Rectal smooth muscle tissue (tissue), 1 donor: ENCODE data around the gene NTM.

Source experiments
- H3K27ac ChIP-seq: one replicate; pipeline ENCODE4 v1.7.0; 2013; ENCODE audit warnings: low read depth, low read length, inconsistent platforms
- H3K27me3 ChIP-seq: one replicate; pipeline ENCODE4 v1.7.0; 2013; ENCODE audit warnings: low read length; ENCODE audit not compliant: control insufficient read depth, insufficient read depth
- H3K36me3 ChIP-seq: one replicate; pipeline ENCODE4 v1.7.0; 2013; ENCODE audit warnings: low read length; ENCODE audit not compliant: control insufficient read depth, insufficient read depth
- H3K4me1 ChIP-seq: one replicate; pipeline ENCODE4 v1.7.0; 2013; ENCODE audit warnings: low read length; ENCODE audit not compliant: control insufficient read depth, insufficient read depth
- H3K4me3 ChIP-seq: one replicate; pipeline ENCODE4 v1.7.0; 2013; ENCODE audit warnings: low read length
- H3K9ac ChIP-seq: one replicate; pipeline ENCODE4 v1.7.0; 2013; ENCODE audit warnings: low read length

Gene NTM

DNA sequence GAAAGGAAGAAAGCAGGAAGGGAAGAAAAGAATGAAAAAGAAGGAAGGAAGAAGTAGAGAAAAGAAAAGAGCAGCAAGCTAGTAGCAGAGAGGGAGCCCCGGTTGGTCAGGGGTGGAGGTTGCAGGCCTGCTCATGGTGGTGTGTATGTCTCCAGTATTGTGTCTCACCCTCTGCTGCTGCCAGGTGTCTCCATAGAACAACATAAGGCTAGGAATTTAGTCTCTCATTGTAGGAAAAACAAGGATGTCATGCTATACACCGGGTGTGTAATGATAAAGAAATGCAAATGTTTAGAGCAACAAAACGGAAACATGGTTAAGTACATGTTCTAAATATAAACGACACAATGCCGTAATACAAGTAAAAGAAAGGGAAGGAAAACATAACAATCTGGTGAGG, 342.5 kb downstream of the NTM start:
- Histone ChIP-seq H3K27ac (no peak overlapping the region), H3K4me3 (no peak overlapping the region), H3K27me3 (no peaks in the 10 kb centered on the region), H3K9ac (no peak overlapping the region), H3K36me3 (no peaks in the 10 kb centered on the region), H3K4me1 (no peaks in the 10 kb centered on the region)

DNA sequence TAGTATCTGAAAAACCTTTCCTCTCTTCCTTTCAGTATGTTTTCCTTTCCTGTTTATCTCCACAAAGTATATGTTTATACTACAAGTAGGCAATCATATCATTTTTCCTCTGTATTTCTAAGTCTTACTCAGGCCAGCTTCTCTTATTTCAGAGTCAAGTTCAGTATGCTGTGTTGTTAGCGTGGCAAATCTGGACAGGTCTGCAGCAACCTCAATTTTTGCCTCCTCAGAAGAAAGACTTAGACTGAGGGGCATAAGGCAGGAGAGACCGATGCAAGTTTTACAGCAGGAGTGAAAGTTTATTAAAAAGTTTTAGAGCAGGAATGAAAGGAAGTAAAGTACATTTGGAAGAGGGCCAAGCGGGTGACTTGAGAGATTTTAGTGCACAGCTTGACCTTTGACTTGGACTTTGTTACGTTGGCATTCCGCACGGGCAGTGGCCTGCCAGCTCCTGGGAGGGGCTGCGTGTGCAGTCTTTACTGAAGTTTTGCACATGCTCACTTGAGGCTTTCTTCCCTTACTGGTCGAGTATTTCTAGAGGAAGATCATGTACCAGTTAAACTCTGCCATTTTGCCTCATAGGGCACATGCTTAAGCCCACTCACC, 343.2 kb downstream of the NTM start:
- Histone ChIP-seq H3K36me3 (no peaks in the 10 kb centered on the region), H3K4me1 (no peaks in the 10 kb centered on the region), H3K27ac (no peak overlapping the region), H3K27me3 (no peaks in the 10 kb centered on the region), H3K4me3 (no peak overlapping the region), H3K9ac (no peak overlapping the region)

DNA sequence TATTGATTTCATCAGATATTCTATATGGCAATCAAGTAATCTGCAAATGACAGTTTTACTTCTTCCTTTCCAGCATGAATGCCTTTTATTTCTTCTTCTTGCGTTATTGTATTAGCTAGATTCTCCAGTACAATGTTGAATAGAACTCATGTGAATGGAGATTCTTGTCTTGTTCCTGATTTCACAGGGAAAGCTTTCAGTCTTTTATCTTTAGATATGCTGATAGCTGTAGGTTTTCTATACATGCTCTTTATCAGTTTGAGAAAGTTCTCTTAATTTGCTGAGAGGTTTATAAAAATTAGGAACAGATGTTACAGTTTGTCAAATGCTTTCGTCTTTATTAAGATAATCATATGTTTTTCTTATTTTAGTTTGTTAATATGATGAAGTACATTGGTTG, 347.2 kb downstream of the NTM start:
- no peak overlapping the region for H3K9ac ChIP-seq
- no peak overlapping the region for H3K4me3 ChIP-seq
- H3K4me1 ChIP-seq, result no peaks in the 10 kb centered on the region
- H3K36me3 ChIP-seq, result no peaks in the 10 kb centered on the region
- no peaks in the 10 kb centered on the region for H3K27me3 ChIP-seq
- H3K27ac ChIP-seq, result no peak overlapping the region

DNA sequence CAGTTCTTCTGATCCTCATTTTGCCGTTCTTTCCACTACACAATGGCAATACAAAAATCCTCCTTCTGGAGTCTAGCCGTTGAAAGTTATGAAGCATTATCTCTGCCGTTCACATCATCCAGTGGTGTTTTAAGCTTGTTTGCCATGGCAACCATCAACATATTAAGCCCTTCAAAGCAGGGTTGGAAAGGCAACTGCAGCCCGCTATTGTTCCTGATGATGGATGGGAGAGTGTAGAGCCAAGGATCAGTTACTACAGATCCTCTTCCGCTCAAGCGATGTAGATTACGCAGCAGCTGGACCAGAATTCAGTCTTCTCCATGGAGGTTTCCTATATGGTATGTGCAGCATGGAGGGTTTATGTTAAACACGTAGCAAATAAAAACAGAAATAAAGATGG, 352.7 kb downstream of the NTM start:
- Histone ChIP-seq H3K27me3 (no peaks in the 10 kb centered on the region), H3K36me3 (no peaks in the 10 kb centered on the region), H3K27ac (no peak overlapping the region), H3K9ac (no peak overlapping the region), H3K4me1 (no peaks in the 10 kb centered on the region), H3K4me3 (no peak overlapping the region)

DNA sequence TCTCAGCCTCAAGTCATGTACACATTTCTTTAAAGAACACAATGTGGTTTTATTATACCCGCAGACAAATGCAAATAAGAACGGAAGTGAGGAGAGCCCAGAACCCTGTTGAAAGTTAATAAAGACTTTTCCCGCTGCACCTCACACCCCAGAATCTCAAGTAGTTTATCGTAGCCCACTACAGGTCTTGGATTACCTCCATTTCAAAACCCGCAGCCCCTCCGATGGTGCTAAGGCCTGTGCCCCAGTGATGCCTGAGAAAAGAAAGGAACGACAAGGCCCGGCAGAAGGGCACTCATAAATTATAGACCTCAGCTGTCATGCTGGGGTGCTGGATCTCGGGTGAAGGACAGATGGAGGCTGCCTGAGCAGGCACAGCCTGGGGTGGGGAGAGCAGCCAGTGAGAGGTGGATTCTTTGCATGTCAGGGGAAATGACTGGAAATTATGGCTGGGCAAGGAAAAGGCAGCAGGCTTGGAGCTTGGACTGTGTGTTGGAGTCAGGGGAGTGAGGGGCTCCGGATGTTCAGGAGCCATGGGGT, 354.1 kb downstream of the NTM start:
- no peaks in the 10 kb centered on the region for H3K27me3 ChIP-seq
- H3K36me3 ChIP-seq, result no peaks in the 10 kb centered on the region
- no peaks in the 10 kb centered on the region for H3K4me1 ChIP-seq
- H3K4me3 ChIP-seq, result no peak overlapping the region
- H3K27ac ChIP-seq, result no peak overlapping the region
- no peak overlapping the region for H3K9ac ChIP-seq

DNA sequence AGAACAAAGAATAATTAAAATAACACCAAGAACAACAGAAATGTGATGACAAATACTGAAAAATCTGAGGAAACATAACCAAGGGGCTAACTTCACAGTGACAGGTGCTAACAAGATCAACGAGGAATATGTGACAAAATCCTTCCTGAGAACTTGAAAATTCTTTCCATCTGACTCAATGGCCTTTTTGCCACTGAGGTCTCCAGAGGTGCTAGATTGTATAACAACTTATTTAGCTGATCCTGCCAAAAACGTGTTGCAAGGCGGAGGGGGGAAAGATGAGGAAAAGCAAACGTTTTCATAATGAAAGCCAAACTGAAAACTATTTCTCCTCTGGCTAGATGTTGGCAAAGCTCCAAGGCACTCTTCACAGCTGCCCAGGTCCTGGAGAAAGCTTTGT, 364.5 kb downstream of the NTM start:
- H3K9ac ChIP-seq, result no peak overlapping the region
- no peak overlapping the region for H3K27ac ChIP-seq
- H3K36me3 ChIP-seq, result no peaks in the 10 kb centered on the region

DNA sequence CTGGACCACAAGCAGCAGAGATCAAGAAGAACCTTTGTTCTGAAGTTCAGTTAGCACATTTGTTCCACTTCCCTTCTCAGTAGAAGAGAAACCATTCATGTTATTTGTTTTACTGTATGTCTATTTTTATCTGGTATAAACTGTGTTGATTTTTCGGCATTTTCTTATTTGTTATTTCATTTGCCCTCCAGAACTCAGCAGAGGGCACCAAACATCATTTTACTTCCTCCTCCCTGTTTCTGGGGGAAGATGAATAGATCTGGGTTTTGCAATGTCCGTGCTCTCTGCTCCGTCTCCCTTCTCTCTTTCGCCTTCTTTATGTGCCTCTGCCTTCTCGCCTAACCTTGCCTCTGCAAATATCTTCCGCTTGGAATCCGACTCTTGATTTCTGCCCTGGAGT, 366.9 kb downstream of the NTM start:
- H3K36me3 ChIP-seq, result no peaks in the 10 kb centered on the region
- H3K27ac ChIP-seq, result no peak overlapping the region
- H3K4me1 ChIP-seq, result no peaks in the 10 kb centered on the region
- no peak overlapping the region for H3K9ac ChIP-seq
- H3K4me3 ChIP-seq, result no peak overlapping the region
- peaks cover 3% of the 10 kb centered on the region for H3K27me3 ChIP-seq

More for the DNA sequence above, 364.5 kb downstream of the NTM start:
- H3K4me3 ChIP-seq, result no peak overlapping the region
- H3K27me3 ChIP-seq, result peaks cover 3% of the 10 kb centered on the region
- no peaks in the 10 kb centered on the region for H3K4me1 ChIP-seq

DNA sequence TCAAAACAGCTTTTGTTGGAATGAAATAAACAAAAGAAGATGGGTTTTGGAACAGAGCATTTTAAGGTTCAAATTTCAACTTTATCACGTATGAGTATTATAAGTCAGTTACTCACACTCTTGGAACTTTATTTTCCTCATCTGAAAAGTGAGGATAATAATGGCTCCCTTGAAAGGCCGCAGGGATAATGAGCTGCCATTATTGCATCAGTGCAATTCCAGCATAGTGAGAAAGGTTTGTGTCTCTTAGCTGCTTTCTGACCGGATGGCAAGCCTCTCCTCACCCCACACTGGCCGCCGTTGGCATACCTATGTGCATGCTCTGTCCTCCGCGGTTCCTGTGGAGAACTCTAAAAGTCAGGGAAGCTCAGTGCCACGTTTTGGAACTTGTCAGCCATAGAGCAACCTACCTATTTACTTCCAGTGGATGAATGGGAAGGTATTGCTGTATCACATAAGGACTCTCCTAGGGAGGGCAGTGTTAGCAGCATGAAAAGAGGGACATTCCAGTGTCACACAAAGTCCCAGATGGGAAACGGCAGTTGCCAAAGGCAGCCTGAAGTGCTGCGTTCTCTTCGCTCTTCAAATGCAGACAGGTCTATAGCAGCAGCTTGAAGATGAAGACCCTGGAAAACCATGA, 368.9 kb downstream of the NTM start:
- H3K4me3 ChIP-seq, result no peak overlapping the region
- H3K27ac ChIP-seq, result no peak overlapping the region
- H3K9ac ChIP-seq, result no peak overlapping the region
- H3K36me3 ChIP-seq, result no peaks in the 10 kb centered on the region
- peaks cover 3% of the 10 kb centered on the region for H3K27me3 ChIP-seq
- no peaks in the 10 kb centered on the region for H3K4me1 ChIP-seq

DNA sequence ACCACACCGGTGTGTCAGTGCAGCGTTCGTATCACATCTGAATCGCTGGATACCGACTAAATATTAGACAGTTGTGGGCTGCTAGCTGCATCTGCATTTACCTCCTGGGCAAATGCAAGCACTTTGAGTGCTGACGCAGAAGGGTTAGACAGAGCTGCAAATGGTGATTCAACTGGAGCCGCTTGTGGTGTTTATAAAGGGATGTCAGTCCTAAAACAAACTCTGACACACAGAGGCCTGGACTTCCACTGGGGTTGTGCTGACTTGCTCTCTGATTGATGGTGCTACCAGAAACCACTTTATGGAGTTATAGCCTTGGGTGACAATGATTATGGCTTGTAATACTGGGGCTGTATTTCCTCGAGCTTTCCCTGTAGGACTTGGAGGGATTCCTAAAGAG, 374.4 kb downstream of the NTM start:
- H3K36me3 ChIP-seq, result no peaks in the 10 kb centered on the region
- H3K27ac ChIP-seq, result no peak overlapping the region
- H3K4me3 ChIP-seq, result no peak overlapping the region
- H3K4me1 ChIP-seq, result no peaks in the 10 kb centered on the region
- no peaks in the 10 kb centered on the region for H3K27me3 ChIP-seq
- H3K9ac ChIP-seq, result no peak overlapping the region

DNA sequence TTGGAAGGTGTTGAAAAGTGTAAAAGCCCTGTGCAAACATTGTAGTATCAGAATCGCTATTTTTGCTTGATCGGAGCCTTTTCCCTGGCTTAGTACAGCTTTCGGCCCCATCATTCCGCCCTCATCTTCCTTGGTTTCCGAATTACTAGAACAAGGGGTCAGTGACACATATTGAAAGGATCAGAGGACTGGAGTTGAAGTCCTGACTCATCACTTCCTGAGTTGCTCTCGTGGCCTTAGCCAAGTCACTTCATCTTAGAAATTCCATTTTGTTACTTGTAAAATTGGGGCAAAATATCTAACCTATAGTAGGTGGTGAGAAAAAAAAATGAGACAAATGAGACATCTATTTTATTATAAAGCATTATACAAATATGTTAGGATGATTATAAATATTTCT, 375.0 kb downstream of the NTM start:
- H3K36me3 ChIP-seq, result no peaks in the 10 kb centered on the region
- no peaks in the 10 kb centered on the region for H3K27me3 ChIP-seq
- H3K27ac ChIP-seq, result no peak overlapping the region
- no peak overlapping the region for H3K4me3 ChIP-seq
- no peak overlapping the region for H3K9ac ChIP-seq
- no peaks in the 10 kb centered on the region for H3K4me1 ChIP-seq

DNA sequence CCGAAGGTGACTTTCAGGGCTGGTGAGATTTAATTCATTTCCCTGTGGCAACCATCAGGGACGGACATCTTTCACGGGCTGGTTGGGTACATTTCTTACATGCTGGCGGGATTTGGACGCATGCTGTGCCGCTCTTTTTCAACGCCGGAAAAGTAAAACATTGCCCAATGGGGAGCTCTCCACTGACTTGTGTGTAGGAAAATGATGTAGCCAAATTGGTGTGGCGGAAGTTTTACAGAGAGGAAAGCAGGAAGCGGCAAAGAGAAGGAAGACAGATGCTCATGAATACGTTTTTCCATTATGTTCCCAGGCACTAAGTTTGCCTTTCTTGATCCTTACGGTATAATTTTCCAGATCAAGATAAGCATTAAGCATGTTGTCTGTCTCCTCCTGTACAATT, 375.8 kb downstream of the NTM start:
- no peaks in the 10 kb centered on the region for H3K36me3 ChIP-seq
- H3K27me3 ChIP-seq, result no peaks in the 10 kb centered on the region
- no peaks in the 10 kb centered on the region for H3K4me1 ChIP-seq
- H3K27ac ChIP-seq, result no peak overlapping the region
- no peak overlapping the region for H3K9ac ChIP-seq
- no peak overlapping the region for H3K4me3 ChIP-seq

DNA sequence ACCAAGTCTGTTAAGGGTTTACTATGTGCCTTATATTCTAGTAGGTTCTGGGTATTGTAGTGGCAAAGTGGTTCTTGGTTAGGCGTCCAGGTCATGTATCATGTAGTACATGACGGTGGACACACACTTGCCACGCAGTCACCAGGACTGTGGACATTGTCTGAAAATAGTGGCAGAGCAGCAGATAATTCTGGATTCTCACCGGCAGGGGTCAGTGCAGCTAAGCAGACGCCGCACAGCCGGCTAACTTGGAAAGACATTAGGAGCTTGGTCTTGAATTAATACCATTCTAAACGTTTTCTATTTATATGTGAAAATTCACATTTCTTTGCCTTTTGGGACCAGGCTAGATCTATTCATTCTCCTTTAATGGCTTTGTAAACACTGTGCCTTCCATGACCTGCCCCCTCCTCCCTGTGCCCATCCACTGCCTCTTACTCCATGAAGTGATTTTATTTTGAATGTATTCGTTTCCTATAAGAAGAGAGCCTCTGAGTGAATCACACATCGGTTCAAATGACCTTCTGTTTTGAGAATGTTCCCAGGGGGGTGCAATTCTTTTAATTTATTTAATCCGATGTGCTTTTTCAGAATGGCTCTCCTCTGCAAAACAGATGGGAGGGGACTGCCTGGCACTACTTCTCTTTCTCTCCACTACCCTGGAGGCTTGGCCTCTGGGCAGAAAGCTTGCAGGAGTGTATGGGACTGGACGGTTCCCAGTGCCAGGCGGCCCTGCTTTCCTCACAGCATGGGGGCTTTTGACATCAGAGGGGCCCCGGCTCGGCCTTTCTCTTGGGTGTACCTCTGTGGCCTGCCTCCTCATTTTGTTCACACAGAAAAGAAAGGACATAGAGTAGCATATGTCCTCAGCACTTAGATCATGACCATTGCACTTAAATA, 378.0 kb downstream of the NTM start:
- H3K4me1 ChIP-seq, result no peaks in the 10 kb centered on the region
- no peak overlapping the region for H3K4me3 ChIP-seq
- no peak overlapping the region for H3K27ac ChIP-seq
- H3K27me3 ChIP-seq, result no peaks in the 10 kb centered on the region
- H3K36me3 ChIP-seq, result no peaks in the 10 kb centered on the region
- no peak overlapping the region for H3K9ac ChIP-seq
